ENCODE measurements around the gene P4HA2. TPM values are rescaled to one million over a fixed set of nuclear protein-coding genes. Genes with fewer than 3 reads are reported as not detected.

Gene P4HA2
- total and polyA plus RNA-seq, 9 of the 15 experiments (the other 6 are each of a cell fraction or from before 2014, with no cell fraction given): 9.6 to 50.0 (median 12.7) TPM

- Histone ChIP-seq H4K20me1 (replicated peaks; ENCODE audit: control insufficient read depth, insufficient read depth, low read length) (no peaks in the 10 kb centered on the region), H3K4me3 (no peak overlapping the region), H3K27ac (ENCODE audit: extremely low read depth, low read depth, low read length) (no peak overlapping the region), H3K9me3 (replicated peaks; ENCODE audit: control insufficient read depth, insufficient read depth, low read depth, low read length) (no peaks in the 10 kb centered on the region), H3K9me1 (ENCODE audit: control insufficient read depth, insufficient read depth, low read length) (no peaks in the 10 kb centered on the region), H3K36me3 (ENCODE audit: control insufficient read depth, insufficient read depth, low read length) (peaks cover 6% of the 10 kb centered on the region; the same call in 2 of the 3 replicates), H3K4me2 (ENCODE audit: insufficient read depth, low read length) (no peak overlapping the region), H3K9ac (ENCODE audit: insufficient read depth in 1 of 2, low read depth in 2 of 2, low read length in 2 of 2) (no peak overlapping the region), H3K79me2 (ENCODE audit: control insufficient read depth, insufficient read depth, low read length) (no peaks in the 10 kb centered on the region), H2AFZ (ENCODE audit: low read depth, low read length) (peak overlapping the region; percentile 45; the same call in 1 of the 2 replicates), H3K4me1 (replicated peaks in 1 of 2; ENCODE audit: control insufficient read depth in 2 of 2, insufficient read depth in 2 of 2, low read length in 2 of 2) (no peaks in the 10 kb centered on the region; a peak in 1 of 5 replicates), H3K27me3 (ENCODE audit: control insufficient read depth in 2 of 2, insufficient read depth in 2 of 2, low read length in 2 of 2) (no peaks in the 10 kb centered on the region)
- intact Hi-C loops (cut with micrococcal nuclease) (no loop called here), in situ Hi-C loops (cut with MboI) (no loop called here)
- POLR2A ChIA-PET: interaction anchor here (0.6 to 1.8 kb wide), 10 partner anchors 9 to 302 kb away, joined by 3 to 14 read pairs (median 4); partner anchors contain the start of gene P4HA2
- peak; percentile 100 for ATAC-seq
- WGBS (ENCODE audit: insufficient coverage, low coverage, missing lambda C conversion rate): 12% methylated on average over 3 of the region's 3 CpGs
- no TSS peak for BruUV-seq (replicated peaks)
- peak; percentile 65 to 85 (median 78) for DNase-seq (ENCODE audit: extremely low read depth in 1 of 4, low spot score in 3 of 4)
- FAIRE-seq: peak; percentile 95
- CTCF ChIA-PET (ENCODE audit: low intra/inter-chr PET ratio): interaction anchor here (0.7 to 1.3 kb wide), 3 partner anchors 125 to 1097 kb away, joined by 4 to 6 read pairs (median 4); no protein-coding TSS in a partner anchor
- no peak for TF ChIP-seq HEY1 (CRISPR knock-in tag; IDR thresholded peaks at IDR 0.05; ENCODE audit: borderline replicate concordance)
- no peak for TF ChIP-seq NCOR1 (IDR thresholded peaks at IDR 0.05)
- no peak for TF ChIP-seq MCM2 (IDR thresholded peaks at IDR 0.05; ENCODE audit: low read depth)
- no peak for TF ChIP-seq CC2D1A (IDR thresholded peaks at IDR 0.05)
- no peak for TF ChIP-seq NFIC (IDR thresholded peaks at IDR 0.05)
- TF ChIP-seq JUN (IDR thresholded peaks at IDR 0.05; ENCODE audit: borderline replicate concordance, low read depth, low read length): 0 out of 2 replicates have a peak, but pooled peaks have one; percentile 17
- no peak; the same call in 1 of the 2 replicates for TF ChIP-seq JUN (CRISPR knock-in tag; IDR thresholded peaks at IDR 0.05; ENCODE audit: borderline replicate concordance)
- TF ChIP-seq TSC22D4 (tag; IDR thresholded peaks at IDR 0.05): no peak
- TF ChIP-seq ELK3 (CRISPR knock-in tag; IDR thresholded peaks at IDR 0.05): no peak
- no peak for TF ChIP-seq RBM39 (optimal IDR thresholded peaks at IDR 0.05; ENCODE audit: low read depth, low read length)
- TF ChIP-seq ELK1 (CRISPR knock-in tag; IDR thresholded peaks at IDR 0.05): no peak
- TF ChIP-seq NR2F6 (CRISPR knock-in tag; IDR thresholded peaks at IDR 0.05): no peak
- no peak for TF ChIP-seq POLR2H (tag; IDR thresholded peaks at IDR 0.05; ENCODE audit: low read depth)
- no peak for TF ChIP-seq STAT5B (CRISPR knock-in tag; IDR thresholded peaks at IDR 0.05)
- no peak for TF ChIP-seq HIVEP1 (CRISPR knock-in tag; IDR thresholded peaks at IDR 0.05)
- TF ChIP-seq NBN (IDR thresholded peaks at IDR 0.05; ENCODE audit: low read depth): no peak
- no peak for TF ChIP-seq POLR2A (conservative IDR thresholded peaks at IDR 0.05)
- no peak for TF ChIP-seq HMBOX1 (IDR thresholded peaks at IDR 0.05)
- 0 out of 2 replicates have a peak, but pooled peaks have one; percentile 42 for TF ChIP-seq MBD2 (IDR thresholded peaks at IDR 0.05; ENCODE audit: borderline replicate concordance, low read depth)
- TF ChIP-seq KAT2B (IDR thresholded peaks at IDR 0.05; ENCODE audit: low read depth, low read length): no peak
- no peak for TF ChIP-seq ZNF224 (CRISPR knock-in tag; IDR thresholded peaks at IDR 0.05)
- peak; percentile 39; the same call in 1 of the 2 replicates for TF ChIP-seq BACH1 (tag; IDR thresholded peaks at IDR 0.05)
- no peak for TF ChIP-seq ZNF311 (CRISPR knock-in tag; IDR thresholded peaks at IDR 0.05)
Measured at GRCh38 chr5:132190161-132190817, 37.4 kb downstream of the P4HA2 start.

All from K562 (cell line).